ENCODE measurements around the gene ABCD1. TPM values are rescaled to one million over a fixed set of nuclear protein-coding genes. Genes with fewer than 3 reads are reported as not detected.

ABCD1 gene
- total RNA-seq, 1 donor from 2014 or later, result 18.3 TPM

DNA sequence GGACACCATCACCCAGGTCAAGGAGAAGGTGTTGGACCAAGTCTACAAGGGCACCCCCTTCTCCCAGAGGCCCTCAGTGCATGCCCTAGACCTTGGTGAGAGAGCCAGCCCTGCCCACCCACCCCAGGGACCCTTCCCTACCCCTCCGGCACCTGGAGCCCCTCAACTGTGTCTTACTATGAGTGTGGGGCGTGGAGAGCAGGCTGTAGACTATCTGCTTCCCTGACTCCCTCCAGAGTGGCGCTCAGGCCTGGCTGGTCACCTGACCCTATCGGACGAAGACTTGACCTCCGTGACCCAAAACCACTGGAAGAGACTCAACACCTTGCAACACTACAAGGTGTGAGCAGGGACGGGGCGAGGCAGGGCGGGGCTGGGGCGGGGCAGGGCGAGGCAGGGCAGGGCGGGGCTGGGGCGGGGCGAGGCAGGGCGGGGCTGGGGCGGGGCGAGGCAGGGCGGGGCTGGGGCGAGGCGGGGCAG lies 51.5 kb downstream of the ABCD1 start:
- Mint-ChIP-seq H3K27me3 (ENCODE audit: low read depth) (no peaks in the 10 kb centered on the region), H3K4me1 (no peaks in the 10 kb centered on the region), H3K27ac (no peak overlapping the region), H3K9me3 (no peaks in the 10 kb centered on the region), H3K36me3 (no peaks in the 10 kb centered on the region), H3K4me3 (no peak overlapping the region)
- TF ChIP-seq, protein P1, sequence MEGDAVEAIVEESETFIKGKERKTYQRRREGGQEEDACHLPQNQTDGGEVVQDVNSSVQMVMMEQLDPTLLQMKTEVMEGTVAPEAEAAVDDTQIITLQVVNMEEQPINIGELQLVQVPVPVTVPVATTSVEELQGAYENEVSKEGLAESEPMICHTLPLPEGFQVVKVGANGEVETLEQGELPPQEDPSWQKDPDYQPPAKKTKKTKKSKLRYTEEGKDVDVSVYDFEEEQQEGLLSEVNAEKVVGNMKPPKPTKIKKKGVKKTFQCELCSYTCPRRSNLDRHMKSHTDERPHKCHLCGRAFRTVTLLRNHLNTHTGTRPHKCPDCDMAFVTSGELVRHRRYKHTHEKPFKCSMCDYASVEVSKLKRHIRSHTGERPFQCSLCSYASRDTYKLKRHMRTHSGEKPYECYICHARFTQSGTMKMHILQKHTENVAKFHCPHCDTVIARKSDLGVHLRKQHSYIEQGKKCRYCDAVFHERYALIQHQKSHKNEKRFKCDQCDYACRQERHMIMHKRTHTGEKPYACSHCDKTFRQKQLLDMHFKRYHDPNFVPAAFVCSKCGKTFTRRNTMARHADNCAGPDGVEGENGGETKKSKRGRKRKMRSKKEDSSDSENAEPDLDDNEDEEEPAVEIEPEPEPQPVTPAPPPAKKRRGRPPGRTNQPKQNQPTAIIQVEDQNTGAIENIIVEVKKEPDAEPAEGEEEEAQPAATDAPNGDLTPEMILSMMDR (IDR thresholded peaks at IDR 0.05; ENCODE audit: unreplicated experiment), result no peak
- DNase-seq (ENCODE audit: low spot score in 2 of 2, unreplicated experiment in 2 of 2), result no peak

DNA sequence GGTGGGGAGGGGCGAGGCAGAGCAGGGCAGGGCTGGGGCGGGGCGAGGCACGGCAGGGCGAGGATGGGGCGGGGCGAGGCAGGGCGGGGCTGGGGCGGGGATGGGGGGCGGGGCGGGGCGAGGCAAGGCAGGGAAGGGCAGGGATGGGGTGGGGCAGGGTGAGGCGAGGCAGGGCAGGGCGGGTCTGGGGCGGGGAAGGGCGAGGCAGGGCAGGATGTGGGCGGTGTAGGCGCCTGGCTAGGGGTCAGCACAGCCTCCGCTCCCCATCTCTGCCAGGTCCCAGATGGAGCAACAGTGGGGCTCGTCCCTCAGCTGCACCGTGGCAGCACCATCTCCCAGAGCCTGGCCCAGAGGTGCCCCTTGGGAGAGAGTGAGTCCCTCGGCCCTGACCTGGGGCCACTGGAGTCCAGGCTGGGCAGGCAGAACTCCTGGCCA lies 52.0 kb downstream of the ABCD1 start:
- Mint-ChIP-seq H3K27me3 (ENCODE audit: low read depth) (no peaks in the 10 kb centered on the region), H3K4me1 (no peaks in the 10 kb centered on the region), H3K9me3 (no peaks in the 10 kb centered on the region), H3K27ac (no peak overlapping the region), H3K4me3 (no peak overlapping the region), H3K36me3 (no peaks in the 10 kb centered on the region)
- TF ChIP-seq, protein P1 (IDR thresholded peaks at IDR 0.05; ENCODE audit: unreplicated experiment), result no peak
- no peak for DNase-seq (ENCODE audit: low spot score in 2 of 2, unreplicated experiment in 2 of 2)

DNA sequence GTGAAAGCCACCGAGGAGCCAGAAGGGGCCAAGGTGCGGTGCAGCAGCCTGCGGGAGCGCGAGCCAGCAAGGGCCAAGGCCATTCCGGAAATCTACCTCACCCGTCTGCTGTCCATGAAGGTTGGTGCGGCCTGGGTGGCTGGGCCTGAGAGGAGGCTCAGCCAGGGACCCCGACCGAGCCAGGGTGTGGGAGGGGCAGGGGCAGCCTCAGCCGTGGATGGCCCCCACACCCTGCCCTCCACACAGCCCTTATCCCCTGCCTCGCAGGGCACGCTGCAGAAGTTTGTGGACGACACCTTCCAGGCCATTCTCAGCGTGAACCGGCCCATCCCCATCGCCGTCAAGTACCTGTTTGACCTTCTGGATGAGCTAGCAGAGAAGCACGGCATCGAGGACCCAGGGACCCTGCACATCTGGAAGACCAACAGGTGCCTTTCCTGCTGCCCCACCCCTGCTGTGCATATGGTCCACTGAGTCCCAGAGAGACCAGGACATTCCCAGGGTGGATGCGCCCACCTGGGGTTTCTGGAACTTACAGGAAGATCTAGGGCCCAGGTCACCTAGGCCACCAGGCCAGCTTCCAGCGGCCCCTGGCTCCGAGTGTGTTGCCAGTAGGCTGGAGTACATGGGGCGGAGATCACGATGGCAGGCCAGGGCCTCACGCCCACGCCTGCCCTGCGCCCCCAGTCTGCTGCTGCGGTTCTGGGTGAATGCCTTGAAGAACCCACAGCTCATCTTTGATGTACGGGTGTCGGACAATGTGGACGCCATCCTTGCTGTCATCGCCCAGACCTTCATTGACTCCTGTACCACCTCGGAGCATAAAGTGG lies 52.8 kb downstream of the ABCD1 start:
- no peak overlapping the region for H3K4me3 Mint-ChIP-seq
- no peaks in the 10 kb centered on the region for H3K27me3 Mint-ChIP-seq (ENCODE audit: low read depth)
- DNase-seq (ENCODE audit: low spot score in 2 of 2, unreplicated experiment in 2 of 2), result no peak
- no peaks in the 10 kb centered on the region for H3K4me1 Mint-ChIP-seq
- no peaks in the 10 kb centered on the region for H3K36me3 Mint-ChIP-seq
- no peak overlapping the region for H3K27ac Mint-ChIP-seq
- TF ChIP-seq, protein P1 (IDR thresholded peaks at IDR 0.05; ENCODE audit: unreplicated experiment), result no peak
- no peaks in the 10 kb centered on the region for H3K9me3 Mint-ChIP-seq

DNA sequence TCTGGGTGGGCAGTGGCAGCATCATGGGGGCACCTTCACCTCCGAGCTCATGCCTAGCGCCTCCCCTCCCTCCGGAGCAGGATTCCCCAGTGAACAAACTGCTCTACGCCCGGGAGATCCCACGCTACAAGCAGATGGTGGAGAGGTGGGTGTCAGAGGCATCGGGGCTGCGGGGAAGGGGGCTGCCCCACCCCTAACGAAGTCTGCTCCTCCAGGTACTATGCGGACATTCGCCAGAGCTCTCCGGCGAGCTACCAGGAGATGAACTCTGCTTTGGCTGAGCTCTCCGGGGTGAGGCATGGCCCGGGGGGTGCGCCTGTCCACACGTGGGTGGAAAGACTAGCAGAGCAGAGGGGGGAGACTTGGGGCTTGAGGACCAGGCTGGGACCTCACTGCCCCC lies 53.5 kb downstream of the ABCD1 start:
- no peak for DNase-seq (ENCODE audit: low spot score in 2 of 2, unreplicated experiment in 2 of 2)
- Mint-ChIP-seq H3K4me1 (no peaks in the 10 kb centered on the region), H3K27me3 (ENCODE audit: low read depth) (no peaks in the 10 kb centered on the region), H3K9me3 (no peaks in the 10 kb centered on the region), H3K36me3 (no peaks in the 10 kb centered on the region), H3K4me3 (no peak overlapping the region), H3K27ac (no peak overlapping the region)
- TF ChIP-seq, protein P1 (IDR thresholded peaks at IDR 0.05; ENCODE audit: unreplicated experiment), result no peak

DNA sequence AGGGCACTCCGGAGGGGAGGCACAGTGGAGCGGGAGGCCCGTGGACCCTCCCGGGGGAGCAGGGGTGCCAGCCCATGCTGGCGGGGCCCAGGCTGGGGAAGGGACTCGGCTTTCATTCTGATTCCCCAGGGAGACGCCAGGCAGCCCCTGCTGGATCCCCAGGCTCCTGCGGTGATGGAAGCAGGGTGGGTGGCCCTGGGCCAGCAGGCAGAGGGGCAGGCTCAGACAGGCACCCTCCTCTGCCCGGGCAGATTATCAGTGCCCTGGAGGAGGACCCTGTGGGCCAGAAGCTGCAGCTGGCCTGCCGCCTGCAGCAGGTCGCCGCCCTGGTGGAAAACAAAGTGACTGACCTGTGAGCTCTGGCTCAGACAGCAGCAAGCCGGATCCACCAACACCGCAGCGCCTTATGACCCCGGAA lies 54.0 kb downstream of the ABCD1 start:
- Mint-ChIP-seq H3K4me1 (no peaks in the 10 kb centered on the region), H3K9me3 (no peaks in the 10 kb centered on the region), H3K4me3 (no peak overlapping the region), H3K27me3 (ENCODE audit: low read depth) (no peaks in the 10 kb centered on the region), H3K27ac (no peak overlapping the region), H3K36me3 (no peaks in the 10 kb centered on the region)
- no peak for DNase-seq (ENCODE audit: low spot score in 2 of 2, unreplicated experiment in 2 of 2)
- TF ChIP-seq, protein P1 (IDR thresholded peaks at IDR 0.05; ENCODE audit: unreplicated experiment), result peak; percentile 36

All from mesothelial cell of epicardium (in vitro differentiated cells).